GM18498 (cell line): ENCODE results near the gene TNFRSF1A.

Experiments
- ATAC-seq: cut with Tn5 transposase; IDR thresholded peaks from one replicate; pipeline ENCODE4 v1.9.1; 2021; ENCODE audit warnings: mild to moderate bottlenecking, moderate library complexity; ENCODE audit not compliant: unreplicated experiment

TNFRSF1A gene

DNA sequence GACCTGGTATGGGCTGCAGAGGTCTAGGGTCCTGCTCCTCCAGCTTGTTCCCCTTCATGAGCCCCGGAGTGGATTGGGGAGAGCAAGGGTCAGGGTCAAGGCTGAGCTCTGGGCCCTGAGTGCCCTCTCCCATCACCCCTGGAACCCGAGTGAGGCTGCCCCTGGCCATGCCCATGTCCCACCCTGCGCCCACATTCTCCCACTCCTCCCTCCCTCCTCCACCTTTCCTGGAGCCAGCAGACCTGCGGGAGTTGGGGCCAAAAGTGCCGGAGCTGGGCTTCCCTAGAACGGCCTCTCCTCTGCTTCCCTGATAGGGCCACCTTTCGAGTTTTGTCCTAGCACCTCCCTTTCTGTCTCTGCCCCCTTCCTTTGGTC is 32.9 kb upstream of the TNFRSF1A start:
- no peak for ATAC-seq

DNA sequence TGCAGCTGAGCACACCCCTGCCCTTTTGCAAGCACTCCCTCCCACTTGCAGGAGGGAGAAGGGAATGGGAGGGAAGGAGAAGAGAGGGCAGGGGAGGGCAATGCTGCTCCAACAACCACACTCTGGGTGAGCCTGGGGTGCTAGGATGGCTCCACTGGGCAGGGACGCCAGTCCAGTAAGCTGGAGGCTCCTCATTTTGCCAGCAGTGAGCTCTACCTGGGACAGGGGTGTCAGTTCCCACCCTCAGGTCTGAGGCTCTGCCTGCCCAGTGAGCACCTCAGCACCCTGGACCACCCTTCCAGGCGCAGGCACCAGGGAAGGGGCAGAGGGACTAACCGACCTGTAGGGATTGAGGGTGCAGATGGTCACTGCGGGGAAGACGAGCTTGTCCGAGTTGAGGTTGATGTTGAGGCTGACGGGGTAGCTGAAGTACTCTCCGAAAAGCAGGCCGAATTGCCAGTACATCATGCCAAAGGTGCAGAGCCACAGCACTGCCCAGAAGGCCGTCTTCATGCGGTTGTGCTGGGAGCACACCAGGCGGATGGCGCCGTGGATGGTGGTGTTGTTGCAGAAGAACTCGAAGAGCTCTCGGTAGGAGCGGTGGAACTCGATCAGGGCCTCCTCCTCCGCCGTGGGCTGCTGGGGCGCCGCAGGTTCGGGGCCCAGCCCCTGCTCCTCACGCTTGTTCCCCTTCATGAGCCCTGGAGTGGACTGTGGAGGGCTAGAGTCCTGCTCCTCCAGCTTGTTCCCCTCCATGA is 32.3 kb upstream of the TNFRSF1A start:
- no peak for ATAC-seq

- ATAC-seq = no peak
These were observed 31.3 kb upstream of the TNFRSF1A start for GRCh38 chr12:6373022-6373787.

DNA sequence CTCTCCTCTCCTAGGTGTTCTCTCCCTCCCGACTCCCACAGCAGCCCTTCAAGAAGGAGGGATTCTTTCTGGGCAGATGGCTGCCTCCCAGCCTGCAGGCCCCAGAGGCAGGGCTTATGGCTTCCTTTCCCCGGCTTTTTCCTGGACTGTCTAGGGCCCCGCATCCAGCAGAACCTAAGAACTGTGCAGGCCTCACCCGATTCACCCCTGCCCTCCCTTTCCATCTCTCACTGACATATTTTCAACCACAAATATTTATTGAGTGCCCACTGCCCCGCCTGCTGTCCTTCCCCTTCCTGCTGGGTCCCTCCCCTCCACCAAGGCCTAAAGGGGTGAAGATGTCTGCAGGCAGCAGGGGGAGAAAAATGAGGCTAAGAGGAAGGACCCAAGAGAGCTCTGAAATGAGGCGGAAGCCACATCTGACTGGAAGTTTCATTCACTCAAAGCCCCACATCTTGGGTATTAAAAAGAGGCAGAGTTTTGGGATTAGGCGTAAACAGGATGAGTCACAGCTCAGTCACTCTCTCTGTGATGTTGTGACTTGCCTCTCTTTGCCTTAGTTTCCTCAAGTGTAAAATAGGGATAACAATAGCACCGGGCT is 30.6 kb upstream of the TNFRSF1A start:
- ATAC-seq = no peak

GRCh38 chr12:6370994-6371754 is 29.3 kb upstream of the TNFRSF1A start:
- ATAC-seq = no peak

GRCh38 chr12:6370576-6370935 is 28.7 kb upstream of the TNFRSF1A start:
- no peak for ATAC-seq

DNA sequence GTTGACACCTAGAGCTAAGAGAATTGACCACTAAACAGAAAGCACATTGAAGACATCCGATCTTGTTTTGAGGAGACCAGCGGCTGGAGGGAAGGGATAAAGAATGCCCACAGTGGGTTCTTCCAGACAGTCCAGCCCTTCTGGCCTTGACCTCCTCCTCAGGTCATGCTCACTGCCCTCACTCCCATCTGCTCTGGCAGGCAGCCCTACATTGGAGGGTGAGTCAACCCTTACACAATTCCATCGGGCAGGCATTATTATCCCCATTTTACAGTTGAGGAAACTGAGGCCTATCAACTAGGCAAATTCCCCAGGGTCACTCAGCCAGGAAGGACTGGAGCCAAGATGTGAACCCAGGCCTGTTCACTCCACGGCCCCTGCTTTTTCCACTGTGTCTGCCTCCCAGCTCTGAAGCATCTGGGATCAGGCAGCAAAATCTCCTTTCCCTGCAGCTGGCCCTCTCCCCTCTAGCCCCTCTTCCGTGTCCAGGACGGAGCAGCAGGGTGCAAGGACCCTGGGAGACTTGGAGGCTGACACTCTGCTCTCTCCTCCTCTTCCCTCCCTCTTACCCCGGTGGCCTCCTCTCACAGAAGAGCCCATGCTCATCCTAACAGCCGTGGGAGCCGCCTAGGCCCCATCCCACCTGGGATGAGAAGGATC is 28.2 kb upstream of the TNFRSF1A start:
- no peak for ATAC-seq

DNA sequence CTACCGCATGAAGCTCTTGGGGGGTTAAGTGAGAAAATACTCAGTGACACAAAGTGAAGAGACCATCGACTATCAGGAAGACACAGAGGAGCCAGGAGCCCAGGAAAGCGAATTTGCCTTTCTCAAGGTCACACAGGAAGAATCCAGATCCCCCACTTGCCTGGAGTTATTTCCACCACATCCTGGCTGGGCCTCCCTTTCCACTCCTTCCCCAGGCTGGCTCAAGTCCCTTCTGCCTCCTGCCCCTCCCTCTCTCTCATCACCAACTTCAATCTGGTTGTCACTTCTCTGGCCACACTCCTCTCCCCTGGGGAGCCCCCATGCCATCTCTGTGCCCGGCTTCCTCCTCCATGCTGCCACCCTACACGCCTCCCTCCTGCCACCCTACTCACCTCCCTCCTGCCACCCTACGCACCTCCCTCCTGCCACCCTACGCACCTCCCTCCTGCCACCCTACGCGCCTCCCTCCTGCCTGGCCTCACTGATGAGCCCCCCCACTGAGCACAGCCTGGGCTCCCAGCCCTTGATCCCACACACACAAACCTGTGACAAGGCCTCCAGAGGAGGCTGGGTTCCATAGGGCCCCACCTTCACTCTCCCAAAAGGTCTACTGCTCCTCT is 27.1 kb upstream of the TNFRSF1A start:
- no peak for ATAC-seq

DNA sequence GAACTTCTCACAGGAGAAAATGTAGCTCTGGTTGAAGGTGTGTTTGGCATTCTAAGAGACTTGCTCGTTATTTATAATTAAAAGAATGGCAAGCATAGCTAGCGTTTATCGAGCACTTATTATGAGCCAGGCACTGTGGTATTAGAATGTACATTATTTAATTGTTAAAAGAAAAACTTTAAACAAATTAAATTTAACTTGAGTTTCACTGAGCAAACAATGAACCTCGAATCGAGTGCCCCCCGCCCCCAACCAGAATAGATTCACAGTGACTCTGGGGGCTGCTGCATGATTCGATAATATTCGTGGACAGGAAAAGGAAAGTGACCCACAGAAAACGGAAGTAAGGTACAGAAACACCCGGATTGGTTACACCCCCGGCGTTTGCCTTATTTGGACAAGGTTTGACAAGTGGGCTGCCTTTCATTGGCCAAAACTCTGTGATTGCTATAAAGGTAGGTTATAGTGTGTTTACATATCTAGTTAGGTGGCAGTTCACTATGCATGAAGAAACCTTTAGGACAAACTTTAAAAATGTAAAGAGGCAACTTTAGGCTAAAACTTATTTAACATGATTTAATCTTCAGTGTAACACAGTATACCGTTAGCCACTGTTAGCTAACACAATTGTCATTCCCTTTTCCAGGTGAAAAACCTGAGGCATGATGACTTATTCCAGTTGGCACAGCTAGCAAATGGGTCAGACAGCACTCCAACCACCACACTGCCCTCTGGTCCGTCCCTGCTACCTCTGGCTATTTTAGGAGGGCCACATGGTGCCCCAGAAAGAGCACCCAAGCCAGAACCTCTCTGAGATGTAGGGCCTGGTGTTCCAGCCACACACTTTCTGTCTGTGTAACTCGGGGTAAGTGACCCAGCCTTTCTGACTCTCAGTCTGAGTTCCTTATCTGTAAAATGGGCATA is 26.4 kb upstream of the TNFRSF1A start:
- ATAC-seq = no peak

GRCh38 chr12:6367065-6367968 is 25.4 kb upstream of the TNFRSF1A start:
- peak; percentile 70 for ATAC-seq

DNA sequence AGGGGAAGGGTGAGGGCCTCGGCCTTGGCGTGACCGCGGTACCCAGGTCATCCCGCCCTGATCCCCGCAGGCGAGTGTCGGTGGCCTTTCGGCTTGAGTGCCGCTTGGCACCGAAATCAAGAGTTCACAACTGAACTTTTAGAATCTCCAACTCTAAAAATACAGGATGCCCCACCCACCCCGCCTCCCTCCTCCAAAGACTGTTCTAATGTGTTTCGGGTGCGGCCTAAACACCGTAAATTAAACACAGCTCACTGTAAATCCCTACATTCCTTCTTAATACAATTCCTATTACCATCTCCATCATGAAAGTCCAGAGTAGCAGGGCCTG is 22.1 kb upstream of the TNFRSF1A start:
- no peak for ATAC-seq

GRCh38 chr12:6363330-6364043 is 21.6 kb upstream of the TNFRSF1A start:
- ATAC-seq = peak; percentile 55

- ATAC-seq = no peak
These were observed 21.1 kb upstream of the TNFRSF1A start for GRCh38 chr12:6363010-6363329.

GRCh38 chr12:6362403-6362802 is 20.5 kb upstream of the TNFRSF1A start:
- no peak for ATAC-seq

DNA sequence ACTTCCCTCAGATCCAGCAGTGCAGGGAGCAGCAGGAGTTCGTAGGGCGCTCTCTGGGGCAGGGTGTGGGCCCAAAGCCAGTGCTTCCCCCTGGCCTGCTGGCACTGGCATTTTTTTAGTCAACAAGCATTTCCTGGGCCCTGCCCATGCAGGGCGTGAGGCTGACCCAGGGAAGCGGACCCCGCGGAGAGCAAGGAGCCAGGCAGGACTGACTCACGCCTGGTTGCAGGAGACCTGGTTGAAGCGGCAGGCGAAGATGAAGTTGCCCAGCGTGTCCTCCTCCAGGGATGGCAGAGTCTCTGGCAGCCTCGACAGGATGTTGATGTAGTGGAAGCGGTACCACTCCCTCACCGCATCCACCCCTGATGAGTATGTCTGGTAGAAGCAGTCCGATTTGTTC is 20.0 kb upstream of the TNFRSF1A start:
- no peak for ATAC-seq

- no peak for ATAC-seq
These were observed 19.0 kb upstream of the TNFRSF1A start for GRCh38 chr12:6360578-6361490.

DNA sequence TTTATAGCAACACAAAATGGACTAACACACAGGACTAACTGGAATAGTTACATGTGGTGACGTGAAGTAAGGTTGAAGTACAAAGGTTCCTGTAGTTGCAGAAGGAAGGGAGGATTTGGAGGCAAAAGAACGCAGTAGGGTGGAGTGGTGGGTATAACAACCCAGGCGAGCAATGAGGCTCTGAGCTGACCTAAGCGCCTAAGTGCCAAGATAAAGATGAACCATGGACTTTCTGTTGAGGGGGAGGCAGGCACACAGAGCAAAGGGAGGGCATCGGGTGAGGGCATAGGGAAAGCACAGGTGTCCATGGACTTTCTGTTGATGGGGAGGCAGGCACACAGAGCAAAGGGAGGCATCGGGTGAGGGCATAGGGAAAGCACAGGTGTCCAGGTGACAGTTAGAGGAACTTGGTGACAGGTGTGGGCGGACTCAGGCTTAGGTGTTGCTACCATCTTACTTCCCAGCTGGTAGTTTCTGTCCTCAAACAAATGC is 18.2 kb upstream of the TNFRSF1A start:
- ATAC-seq = no peak
